GM12865 (cell line): ENCODE data around the gene FAF2.
A peak's percentile ranks its signal among the peaks of the same experiment; 100 is the strongest.
"Not testable (repeated sequence)": the region's sequence is repeated elsewhere in the genome, so short reads cannot be mapped to it uniquely, and the experiment has no call there.

Source experiments
- DNase-seq: peaks from one replicate; pipeline ENCODE4 v3.0.0; 2010; ENCODE audit warnings: low read depth
- H3K4me3 ChIP-seq: 2 replicates; pipeline ENCODE4 v1.5.1; 2011; ENCODE audit warnings: mild to moderate bottlenecking, low read depth, low read length, control low read depth
- CTCF ChIP-seq: IDR thresholded peaks from 2 replicates; pipeline ENCODE4 v1.5.1; 2011; ENCODE audit warnings: low read length, control low read depth, low read depth, inconsistent platforms; ENCODE audit not compliant: insufficient read depth; ENCODE audit errors: missing control alignments

Gene FAF2

DNA sequence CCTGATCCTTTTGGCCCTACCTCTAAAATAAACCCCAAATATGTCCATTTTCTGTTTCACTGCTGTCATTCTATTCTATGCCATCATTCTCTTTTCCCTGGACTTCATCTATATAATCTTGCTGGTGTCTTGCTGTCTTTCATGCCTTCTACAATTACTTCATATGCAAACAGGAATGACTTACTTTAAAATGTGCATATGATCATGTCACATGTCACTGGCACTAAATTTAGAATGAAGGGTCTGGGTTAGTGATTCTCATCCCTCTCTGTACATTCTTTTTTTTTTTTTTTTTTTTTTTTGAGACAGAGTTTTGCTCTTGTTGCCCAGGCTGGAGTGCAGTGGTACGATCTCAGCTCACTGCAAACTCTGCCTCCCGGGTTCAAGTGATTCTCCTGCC lies 22.9 kb downstream of the FAF2 start:
- no peak overlapping the region for H3K4me3 ChIP-seq
- no peak for DNase-seq
- TF ChIP-seq CTCF = no peak

DNA sequence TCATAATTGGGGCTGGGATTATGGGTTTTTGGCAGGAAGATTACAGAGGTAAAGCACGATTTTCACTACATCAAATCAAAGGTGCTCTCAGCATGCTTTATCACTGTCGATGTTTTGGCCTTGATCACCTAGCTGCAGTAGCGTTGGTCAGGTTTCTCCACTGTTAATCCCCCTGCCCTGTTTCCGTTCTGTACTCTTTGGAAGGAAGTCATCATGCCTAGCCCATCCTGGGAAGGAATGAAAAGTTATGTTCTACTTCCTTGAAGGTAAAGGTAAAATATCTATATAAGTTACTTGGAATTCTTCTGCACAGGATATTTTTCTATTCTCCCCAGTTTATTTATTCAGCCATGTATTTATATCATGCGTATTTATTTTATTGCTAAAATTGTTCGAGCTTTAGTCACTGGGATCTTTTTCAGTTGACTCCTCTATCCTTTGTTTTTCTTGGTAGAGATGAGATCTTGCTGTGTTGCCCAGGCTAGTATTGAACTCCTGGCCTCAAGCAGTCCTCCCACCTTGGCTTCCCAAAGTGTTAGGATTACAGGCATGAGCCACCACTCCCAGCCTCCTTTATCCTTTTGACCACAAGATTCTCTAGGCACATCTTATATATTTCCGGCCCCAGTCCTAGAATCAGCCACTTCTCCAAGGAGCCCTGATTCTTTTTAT lies 25.3 kb downstream of the FAF2 start:
- DNase-seq = no peak
- no peak overlapping the region for H3K4me3 ChIP-seq
- no peak for TF ChIP-seq CTCF

GRCh38 chr5:176474476-176474875 lies 26.3 kb downstream of the FAF2 start:
- no peak for TF ChIP-seq CTCF
- no peak for DNase-seq

GRCh38 chr5:176481711-176482110 lies 33.5 kb downstream of the FAF2 start:
- no peak overlapping the region for H3K4me3 ChIP-seq
- no peak for TF ChIP-seq CTCF
- DNase-seq = peak; percentile 8

More at GRCh38 chr5:176474476-176474875, 26.3 kb downstream of the FAF2 start:
- no peak overlapping the region for H3K4me3 ChIP-seq

DNA sequence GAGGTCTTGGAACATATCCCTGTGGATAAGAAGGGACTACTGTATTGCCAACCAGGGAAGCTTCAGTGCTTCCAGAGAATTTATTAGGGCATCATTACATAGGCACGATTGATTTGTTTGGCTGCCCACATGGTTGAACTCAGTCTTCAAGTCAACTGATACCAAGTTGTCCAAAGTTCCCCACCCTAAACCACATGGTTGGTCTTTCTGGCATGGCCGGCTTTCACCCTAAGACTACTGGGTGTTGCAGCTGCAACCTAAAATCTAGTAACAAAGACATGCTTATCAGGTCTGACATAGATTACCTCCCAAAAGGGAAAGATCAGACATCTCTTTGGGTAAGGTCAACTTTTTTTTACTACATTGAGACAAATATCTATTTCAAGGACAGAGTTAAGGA lies 37.0 kb downstream of the FAF2 start:
- TF ChIP-seq CTCF = no peak
- no peak for DNase-seq

DNA sequence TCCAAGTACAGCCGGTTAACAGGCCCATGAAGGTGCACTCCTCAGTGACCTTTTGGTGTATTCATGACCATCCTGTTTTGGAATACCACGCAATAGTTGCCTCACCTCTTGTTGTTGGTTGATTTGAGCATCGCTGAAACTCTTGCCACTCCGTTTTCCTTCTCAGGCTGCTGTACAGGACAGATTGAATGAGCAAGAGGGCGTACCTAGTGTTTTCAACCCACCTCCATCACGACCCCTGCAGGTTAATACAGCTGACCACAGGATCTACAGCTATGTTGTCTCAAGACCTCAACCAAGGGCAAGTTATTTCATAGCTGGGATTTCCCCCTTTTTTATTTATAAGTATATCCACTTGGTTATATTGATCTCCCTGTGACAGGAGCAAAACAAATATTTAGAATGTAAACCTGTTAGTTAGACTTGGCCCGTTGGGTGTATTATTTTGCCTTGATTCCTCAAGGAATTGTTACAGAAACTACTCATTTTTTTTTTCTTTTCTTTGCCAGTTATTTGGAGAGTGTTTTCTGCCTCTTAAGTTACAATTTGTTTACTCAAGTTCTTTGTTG lies 38.1 kb downstream of the FAF2 start:
- DNase-seq = no peak
- TF ChIP-seq CTCF = no peak
- no peak overlapping the region for H3K4me3 ChIP-seq

More for the DNA sequence above, 37.0 kb downstream of the FAF2 start:
- H3K4me3 ChIP-seq = no peak overlapping the region

- not testable (repeated sequence) for DNase-seq, H3K4me3 ChIP-seq
Measured at GRCh38 chr5:176487160-176487559, 39.0 kb downstream of the FAF2 start.
